GM18508 (cell line): Measurements from ENCODE around the gene CEBPB.

Experiments used
- ATAC-seq: cut with Tn5 transposase; IDR thresholded peaks from one replicate; pipeline ENCODE4 v1.9.1; 2021; ENCODE audit warnings: moderate number of reproducible peaks; ENCODE audit not compliant: insufficient read depth, unreplicated experiment

CEBPB gene

GRCh38 chr20:50223039-50224005 lies 32.7 kb downstream of the CEBPB start:
- ATAC-seq: no peak

- ATAC-seq: no peak
These were observed 33.4 kb downstream of the CEBPB start for GRCh38 chr20:50224052-50224451.

- ATAC-seq: no peak
These were observed 34.1 kb downstream of the CEBPB start for GRCh38 chr20:50224531-50225255.

GRCh38 chr20:50226093-50226974 lies 35.7 kb downstream of the CEBPB start:
- ATAC-seq: no peak

GRCh38 chr20:50227506-50227905 lies 36.9 kb downstream of the CEBPB start:
- ATAC-seq: no peak

GRCh38 chr20:50229156-50229607 lies 38.6 kb downstream of the CEBPB start:
- ATAC-seq: no peak

GRCh38 chr20:50230184-50230583 lies 39.6 kb downstream of the CEBPB start:
- ATAC-seq: no peak

GRCh38 chr20:50230871-50231560 lies 40.4 kb downstream of the CEBPB start:
- no peak for ATAC-seq

- no peak for ATAC-seq
These were observed 41.2 kb downstream of the CEBPB start for GRCh38 chr20:50231854-50232253.

- ATAC-seq: no peak
These were observed 42.2 kb downstream of the CEBPB start for GRCh38 chr20:50232651-50233324.

GRCh38 chr20:50233325-50234212 lies 42.9 kb downstream of the CEBPB start:
- no peak for ATAC-seq

- ATAC-seq: no peak
These were observed 43.7 kb downstream of the CEBPB start for GRCh38 chr20:50234288-50234687.

GRCh38 chr20:50237349-50237748 lies 46.7 kb downstream of the CEBPB start:
- no peak for ATAC-seq

- no peak for ATAC-seq
These were observed 47.6 kb downstream of the CEBPB start for GRCh38 chr20:50238081-50238800.

GRCh38 chr20:50240092-50240491 lies 49.5 kb downstream of the CEBPB start:
- no peak for ATAC-seq

- ATAC-seq: no peak
These were observed 51.5 kb downstream of the CEBPB start for GRCh38 chr20:50242178-50242514.
